GM12865 (cell line): Measurements from ENCODE around the gene HSF2BP.
"Not testable (repeated sequence)": the region's sequence is repeated elsewhere in the genome, so short reads cannot be mapped to it uniquely, and the experiment has no call there.

Experiments used
- DNase-seq: peaks from one replicate; pipeline ENCODE4 v3.0.0; 2010; ENCODE audit warnings: low read depth
- H3K4me3 ChIP-seq: 2 replicates; pipeline ENCODE4 v1.5.1; 2011; ENCODE audit warnings: mild to moderate bottlenecking, low read depth, low read length, control low read depth
- CTCF ChIP-seq: IDR thresholded peaks from 2 replicates; pipeline ENCODE4 v1.5.1; 2011; ENCODE audit warnings: low read length, control low read depth, low read depth, inconsistent platforms; ENCODE audit not compliant: insufficient read depth; ENCODE audit errors: missing control alignments

The HSF2BP gene

GRCh38 chr21:43699933-43700599, 40.8 kb upstream of the HSF2BP start:
- no peak for DNase-seq
- TF ChIP-seq CTCF = no peak
- H3K4me3 ChIP-seq = no peak overlapping the region

GRCh38 chr21:43699492-43699777, 40.1 kb upstream of the HSF2BP start:
- not testable (repeated sequence) for DNase-seq, H3K4me3 ChIP-seq

- no peak for TF ChIP-seq CTCF
- no peak for DNase-seq
- no peak overlapping the region for H3K4me3 ChIP-seq
Measured at GRCh38 chr21:43697758-43698643, 38.7 kb upstream of the HSF2BP start.

GRCh38 chr21:43696214-43696613, 36.9 kb upstream of the HSF2BP start:
- no peak overlapping the region for H3K4me3 ChIP-seq
- no peak for DNase-seq
- no peak for TF ChIP-seq CTCF

- TF ChIP-seq CTCF = no peak
- no peak overlapping the region for H3K4me3 ChIP-seq
- DNase-seq = no peak
Measured at GRCh38 chr21:43694437-43695079, 35.3 kb upstream of the HSF2BP start.

GRCh38 chr21:43693981-43694380, 34.7 kb upstream of the HSF2BP start:
- DNase-seq = no peak
- no peak overlapping the region for H3K4me3 ChIP-seq
- TF ChIP-seq CTCF = no peak

- no peak for TF ChIP-seq CTCF
- DNase-seq = no peak
- H3K4me3 ChIP-seq = no peak overlapping the region
Measured at GRCh38 chr21:43692949-43693348, 33.7 kb upstream of the HSF2BP start.
